OCI-LY3 (cell line): ENCODE results near the gene FILIP1L.

Experiments used
- H2AFZ ChIP-seq: fragments of 200-600, 300-600 bp; shearing (Covaris generic); 2 replicates; pipeline ENCODE4 v1.6.0; 2014; ENCODE audit warnings: antibody characterized with exemption, low read depth, low read length
- H3K27ac ChIP-seq: fragments of 200-600, 300-600 bp; sonication (generic); 2 replicates; pipeline ENCODE4 v1.5.1; 2014; ENCODE audit warnings: mild to moderate bottlenecking, low read length, moderate library complexity, mixed read lengths
- H3K27me3 ChIP-seq: fragments of 200-600, 300-600 bp; sonication (generic); 2 replicates; pipeline ENCODE4 v1.6.1; 2014; ENCODE audit warnings: low read depth, low read length, mixed read lengths
- H3K36me3 ChIP-seq: fragments of 200-600, 300-600 bp; sonication (generic); replicated peaks from 2 replicates; pipeline ENCODE3; 2014; ENCODE audit warnings: low read depth, low read length, mixed read lengths
- H3K4me1 ChIP-seq: fragments of 300-600, 200-600 bp; sonication (generic); 2 replicates; pipeline ENCODE4 v1.6.1; 2014; ENCODE audit warnings: low read length, mixed read lengths
- H3K4me2 ChIP-seq: fragments of 200-600, 300-600 bp; sonication (generic); 2 replicates; pipeline ENCODE4 v1.6.1; 2014; ENCODE audit warnings: low read length, mixed read lengths
- H3K4me3 ChIP-seq: fragments of 300-600, 200-600 bp; sonication (generic); 2 replicates; pipeline ENCODE4 v1.5.1; 2014; ENCODE audit warnings: antibody characterized with exemption, mild to moderate bottlenecking, low read length, moderate library complexity
- H3K79me2 ChIP-seq: fragments of 300-600, 200-600 bp; shearing (Covaris generic); 2 replicates; pipeline ENCODE4 v1.6.1; 2014; ENCODE audit warnings: mild to moderate bottlenecking, low read length, mixed read lengths
- H3K9ac ChIP-seq: fragments of 300-600, 200-600 bp; shearing (Covaris generic); 2 replicates; pipeline ENCODE4 v1.6.0; 2014; ENCODE audit warnings: mild to moderate bottlenecking, low read length, moderate library complexity
- H3K9me3 ChIP-seq: fragments of 200-600, 300-600 bp; shearing (Covaris generic); 2 replicates; pipeline ENCODE4 v1.6.1; 2014; ENCODE audit warnings: low read length, mixed read lengths; ENCODE audit not compliant: insufficient read depth
- H4K20me1 ChIP-seq: fragments of 200-600, 300-600 bp; sonication (generic); 2 replicates; pipeline ENCODE4 v1.6.1; 2016; ENCODE audit warnings: low read length, mixed read lengths; ENCODE audit not compliant: insufficient read depth
- EZH2phosphoT487 ChIP-seq: fragments of 200-600 bp; shearing (Covaris generic); IDR thresholded peaks from 2 replicates; pipeline ENCODE4 v1.6.1; 2018; ENCODE audit warnings: antibody characterized with exemption, mixed run types, low read depth
- TF ChIP-seq, protein P1 (sequence below): fragments of 200-600, 300-600 bp; sonication (generic); IDR thresholded peaks from 2 replicates; pipeline ENCODE4 v1.5.1; 2014; ENCODE audit warnings: antibody characterized with exemption, low read length, low read depth

Gene FILIP1L

DNA sequence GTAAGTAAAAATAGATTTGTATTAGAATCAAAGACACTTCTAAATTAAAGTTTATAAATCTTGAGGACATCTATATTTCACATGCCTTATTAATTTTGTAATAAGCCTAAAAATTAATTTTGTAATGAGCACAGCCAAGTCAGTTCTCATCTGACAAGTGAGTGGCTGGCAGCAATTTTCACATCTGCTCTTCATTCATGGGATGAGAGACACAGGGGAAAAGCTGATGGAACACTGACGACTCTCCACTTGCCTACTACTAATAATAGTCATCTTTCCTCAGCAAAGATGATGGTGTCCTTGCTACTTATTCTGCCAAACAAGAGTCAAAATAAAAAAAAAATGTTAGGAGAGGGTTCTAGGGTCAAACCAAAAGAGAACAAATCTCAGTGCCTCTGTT lies 311.0 kb downstream of the FILIP1L start:
- 0 out of 2 replicates have a peak, but pooled peaks cover 10% of the 10 kb centered on the region for H3K9me3 ChIP-seq
- H2AFZ ChIP-seq: no peak overlapping the region
- H3K4me3 ChIP-seq: no peak overlapping the region
- no peaks in the 10 kb centered on the region for H3K4me1 ChIP-seq
- TF ChIP-seq EZH2phosphoT487: no peak
- TF ChIP-seq, protein P1, sequence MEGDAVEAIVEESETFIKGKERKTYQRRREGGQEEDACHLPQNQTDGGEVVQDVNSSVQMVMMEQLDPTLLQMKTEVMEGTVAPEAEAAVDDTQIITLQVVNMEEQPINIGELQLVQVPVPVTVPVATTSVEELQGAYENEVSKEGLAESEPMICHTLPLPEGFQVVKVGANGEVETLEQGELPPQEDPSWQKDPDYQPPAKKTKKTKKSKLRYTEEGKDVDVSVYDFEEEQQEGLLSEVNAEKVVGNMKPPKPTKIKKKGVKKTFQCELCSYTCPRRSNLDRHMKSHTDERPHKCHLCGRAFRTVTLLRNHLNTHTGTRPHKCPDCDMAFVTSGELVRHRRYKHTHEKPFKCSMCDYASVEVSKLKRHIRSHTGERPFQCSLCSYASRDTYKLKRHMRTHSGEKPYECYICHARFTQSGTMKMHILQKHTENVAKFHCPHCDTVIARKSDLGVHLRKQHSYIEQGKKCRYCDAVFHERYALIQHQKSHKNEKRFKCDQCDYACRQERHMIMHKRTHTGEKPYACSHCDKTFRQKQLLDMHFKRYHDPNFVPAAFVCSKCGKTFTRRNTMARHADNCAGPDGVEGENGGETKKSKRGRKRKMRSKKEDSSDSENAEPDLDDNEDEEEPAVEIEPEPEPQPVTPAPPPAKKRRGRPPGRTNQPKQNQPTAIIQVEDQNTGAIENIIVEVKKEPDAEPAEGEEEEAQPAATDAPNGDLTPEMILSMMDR: no peak
- H4K20me1 ChIP-seq: no peaks in the 10 kb centered on the region
- no peaks in the 10 kb centered on the region for H3K79me2 ChIP-seq
- H3K4me2 ChIP-seq: no peak overlapping the region
- no peaks in the 10 kb centered on the region for H3K27me3 ChIP-seq
- H3K27ac ChIP-seq: no peak overlapping the region
- peaks cover 4% of the 10 kb centered on the region for H3K36me3 ChIP-seq
- H3K9ac ChIP-seq: no peak overlapping the region

DNA sequence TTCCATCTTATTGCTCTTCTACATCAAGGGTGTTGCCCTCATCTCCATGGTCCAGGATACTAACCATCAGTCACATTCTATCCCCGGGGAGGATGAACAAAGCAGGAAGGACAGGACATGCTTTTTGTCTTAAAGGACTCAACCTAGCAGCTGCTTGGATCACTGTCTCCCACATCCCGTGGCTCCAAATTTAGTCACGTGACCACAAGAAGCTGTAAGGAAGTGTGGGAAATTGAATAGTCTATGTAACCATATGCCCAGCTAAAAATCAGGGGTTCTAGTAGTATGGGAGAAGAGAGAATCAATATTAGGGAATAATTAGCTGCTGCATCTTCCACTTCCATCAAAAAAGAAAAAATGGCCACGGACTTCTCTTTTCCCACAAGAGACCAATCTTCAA lies 314.9 kb downstream of the FILIP1L start:
- TF ChIP-seq, protein P1: no peak
- TF ChIP-seq EZH2phosphoT487: no peak
- Histone ChIP-seq H3K9ac (no peak overlapping the region), H3K27ac (no peak overlapping the region), H3K9me3 (no peaks in the 10 kb centered on the region), H3K4me2 (no peak overlapping the region), H3K27me3 (no peaks in the 10 kb centered on the region), H4K20me1 (no peaks in the 10 kb centered on the region), H3K4me1 (no peaks in the 10 kb centered on the region), H2AFZ (no peak overlapping the region), H3K79me2 (no peaks in the 10 kb centered on the region), H3K4me3 (no peak overlapping the region), H3K36me3 (no peaks in the 10 kb centered on the region)

DNA sequence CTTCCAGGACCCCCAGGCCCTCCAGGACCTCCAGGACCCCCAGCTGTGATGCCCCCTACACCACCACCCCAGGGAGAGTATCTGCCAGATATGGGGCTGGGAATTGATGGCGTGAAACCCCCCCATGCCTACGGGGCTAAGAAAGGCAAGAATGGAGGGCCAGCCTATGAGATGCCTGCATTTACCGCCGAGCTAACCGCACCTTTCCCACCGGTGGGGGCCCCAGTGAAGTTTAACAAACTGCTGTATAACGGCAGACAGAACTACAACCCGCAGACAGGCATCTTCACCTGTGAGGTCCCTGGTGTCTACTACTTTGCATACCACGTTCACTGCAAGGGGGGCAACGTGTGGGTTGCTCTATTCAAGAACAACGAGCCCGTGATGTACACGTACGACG lies 318.7 kb downstream of the FILIP1L start:
- TF ChIP-seq, protein P1: no peak
- TF ChIP-seq EZH2phosphoT487: no peak
- Histone ChIP-seq H3K36me3 (no peaks in the 10 kb centered on the region), H3K79me2 (no peaks in the 10 kb centered on the region), H3K9me3 (no peaks in the 10 kb centered on the region), H3K9ac (no peak overlapping the region), H3K27ac (no peak overlapping the region), H3K27me3 (no peaks in the 10 kb centered on the region), H3K4me3 (no peak overlapping the region), H2AFZ (no peak overlapping the region), H4K20me1 (no peaks in the 10 kb centered on the region), H3K4me1 (no peaks in the 10 kb centered on the region), H3K4me2 (no peak overlapping the region)

DNA sequence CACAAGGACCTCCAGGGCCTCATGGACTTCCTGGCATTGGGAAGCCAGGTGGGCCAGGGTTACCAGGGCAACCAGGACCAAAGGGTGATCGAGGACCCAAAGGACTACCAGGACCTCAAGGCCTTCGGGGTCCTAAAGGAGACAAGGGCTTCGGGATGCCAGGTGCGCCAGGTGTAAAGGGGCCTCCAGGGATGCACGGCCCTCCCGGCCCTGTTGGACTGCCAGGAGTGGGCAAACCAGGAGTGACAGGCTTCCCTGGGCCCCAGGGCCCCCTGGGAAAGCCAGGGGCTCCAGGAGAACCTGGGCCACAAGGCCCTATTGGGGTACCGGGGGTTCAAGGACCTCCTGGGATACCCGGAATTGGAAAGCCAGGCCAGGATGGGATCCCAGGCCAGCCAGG lies 319.8 kb downstream of the FILIP1L start:
- TF ChIP-seq, protein P1: no peak
- TF ChIP-seq EZH2phosphoT487: no peak
- H3K79me2 ChIP-seq: no peaks in the 10 kb centered on the region
- H3K4me1 ChIP-seq: no peaks in the 10 kb centered on the region
- H3K4me3 ChIP-seq: no peak overlapping the region
- H4K20me1 ChIP-seq: no peaks in the 10 kb centered on the region
- no peak overlapping the region for H2AFZ ChIP-seq
- H3K27me3 ChIP-seq: 0 out of 2 replicates have a peak, but pooled peaks cover 3% of the 10 kb centered on the region
- H3K9me3 ChIP-seq: no peaks in the 10 kb centered on the region
- no peak overlapping the region for H3K4me2 ChIP-seq
- H3K9ac ChIP-seq: no peak overlapping the region
- no peak overlapping the region for H3K27ac ChIP-seq
- H3K36me3 ChIP-seq: no peaks in the 10 kb centered on the region
